GM23338 (cell line): ENCODE results near the gene PCDHGA5. TPM values are rescaled to one million over a fixed set of nuclear protein-coding genes. Genes with fewer than 3 reads are reported as not detected.
"Not testable (repeated sequence)": the region's sequence is repeated elsewhere in the genome, so short reads cannot be mapped to it uniquely, and the experiment has no call there.

Source experiments
- ATAC-seq: fragments of 200-7000 bp; cut with Tn5 transposase; 3 replicates; pipeline ENCODE4 v1.9.1; 2020
- DNase-seq: peaks from one replicate; pipeline ENCODE4 v3.0.0-alpha.2; 2015; ENCODE audit warnings: low spot score
- H2AFZ ChIP-seq: fragments of 200-600 bp; sonication (generic); 2 replicates; pipeline ENCODE4 v1.8.0; 2016; ENCODE audit warnings: antibody characterized with exemption, mild to moderate bottlenecking, moderate library complexity
- H3F3A ChIP-seq: fragments of 200-600 bp; sonication (generic); replicated peaks from 2 replicates; pipeline ENCODE4 v1.8.0; 2017; ENCODE audit warnings: antibody characterized with exemption, mixed run types, low read depth
- H3K27ac ChIP-seq: fragments of 200-600 bp; sonication (generic); 2 replicates; pipeline ENCODE4 v1.6.1; 2016; ENCODE audit warnings: low read depth
- H3K27me3 ChIP-seq: fragments of 200-600 bp; sonication (generic); 2 replicates; pipeline ENCODE4 v1.8.0; 2016; ENCODE audit warnings: mild to moderate bottlenecking, mixed run types, moderate library complexity; ENCODE audit not compliant: insufficient read depth
- H3K36me3 ChIP-seq: fragments of 200-600 bp; sonication (generic); 2 replicates; pipeline ENCODE4 v1.8.0; 2016; ENCODE audit warnings: mild to moderate bottlenecking; ENCODE audit not compliant: insufficient read depth
- H3K4me1 ChIP-seq: fragments of 200-600 bp; sonication (generic); 2 replicates; pipeline ENCODE4 v1.8.0; 2016; ENCODE audit warnings: mild to moderate bottlenecking, moderate library complexity; ENCODE audit not compliant: insufficient read depth
- H3K4me2 ChIP-seq: fragments of 200-600 bp; sonication (generic); 2 replicates; pipeline ENCODE4 v1.7.1; 2017; ENCODE audit warnings: mixed run types
- H3K4me3 ChIP-seq: fragments of 200-600 bp; sonication (generic); 2 replicates; pipeline ENCODE4 v1.6.1; 2016; ENCODE audit warnings: mixed run types
- H3K79me2 ChIP-seq: fragments of 200-600 bp; sonication (generic); replicated peaks from 2 replicates; pipeline ENCODE4 v1.8.0; 2017; ENCODE audit warnings: mild to moderate bottlenecking; ENCODE audit not compliant: insufficient read depth
- H3K9me2 ChIP-seq: fragments of 200-600 bp; sonication (generic); 2 replicates; pipeline ENCODE4 v1.8.0; 2017; ENCODE audit not compliant: insufficient read depth
- H4K20me1 ChIP-seq: fragments of 200-600 bp; sonication (generic); replicated peaks from 2 replicates; pipeline ENCODE4 v1.8.0; 2017; ENCODE audit warnings: mild to moderate bottlenecking; ENCODE audit not compliant: insufficient read depth
- H3K27ac Mint-ChIP-seq: 2 replicates; pipeline ENCODE4 v1.8.0; 2020; ENCODE audit warnings: inconsistent platforms, mild to moderate bottlenecking, moderate library complexity, mixed read lengths
- H3K27me3 Mint-ChIP-seq: 3 replicates; pipeline ENCODE4 v1.8.0; 2022; ENCODE audit warnings: low read depth, mild to moderate bottlenecking, moderate library complexity, mixed read lengths, inconsistent platforms; ENCODE audit not compliant: insufficient read depth, poor library complexity
- H3K36me3 Mint-ChIP-seq: 3 replicates; pipeline ENCODE4 v1.8.0; 2021; ENCODE audit warnings: low read depth, mild to moderate bottlenecking, inconsistent platforms, moderate library complexity, mixed read lengths
- H3K4me1 Mint-ChIP-seq: 3 replicates; pipeline ENCODE4 v1.8.0; 2020; ENCODE audit warnings: mild to moderate bottlenecking, inconsistent platforms, mixed read lengths
- H3K4me3 Mint-ChIP-seq: 3 replicates; pipeline ENCODE4 v1.8.0; 2021; ENCODE audit warnings: moderate library complexity, mild to moderate bottlenecking, inconsistent platforms, mixed read lengths
- H3K9me3 Mint-ChIP-seq: 3 replicates; pipeline ENCODE4 v1.8.0; 2020; ENCODE audit warnings: moderate library complexity, mild to moderate bottlenecking, inconsistent platforms, mixed read lengths
- CREB1 ChIP-seq: fragments of 250-450 bp; sonication (Bioruptor Pico); IDR thresholded peaks from 2 replicates; pipeline ENCODE4 v1.5.0; 2020; ENCODE audit warnings: low read depth, mild to moderate bottlenecking, moderate library complexity
- EZH2 ChIP-seq: fragments of 200-600 bp; sonication (generic); IDR thresholded peaks from one replicate; pipeline ENCODE4 v1.8.0; 2017; ENCODE audit warnings: antibody characterized with exemption, mild to moderate bottlenecking, low read depth; ENCODE audit not compliant: unreplicated experiment
- EZH2phosphoT487 ChIP-seq: fragments of 200-600 bp; sonication (generic); IDR thresholded peaks from one replicate; pipeline ENCODE4 v1.8.1; 2018; ENCODE audit warnings: antibody characterized with exemption; ENCODE audit not compliant: unreplicated experiment
- JUNB ChIP-seq: IDR thresholded peaks from one replicate; pipeline ENCODE4 v1.6.1; 2016; ENCODE audit warnings: antibody characterized with exemption; ENCODE audit not compliant: unreplicated experiment
- NANOG ChIP-seq: IDR thresholded peaks from 2 replicates; pipeline ENCODE4 v1.6.1; 2016; ENCODE audit warnings: antibody characterized with exemption, borderline replicate concordance
- POLR2AphosphoS5 ChIP-seq: IDR thresholded peaks from 2 replicates; pipeline ENCODE4 v1.6.1; 2016; ENCODE audit warnings: antibody characterized with exemption, low read depth
- STAT1 ChIP-seq: IDR thresholded peaks from one replicate; pipeline ENCODE4 v1.6.1; 2016; ENCODE audit warnings: antibody characterized with exemption; ENCODE audit not compliant: unreplicated experiment
- ZNF114 ChIP-seq: fragments of 250-450 bp; sonication (Bioruptor Pico); IDR thresholded peaks from 2 replicates; pipeline ENCODE4 v1.5.0; 2020; ENCODE audit warnings: mild to moderate bottlenecking, moderate library complexity
- ZNF331 ChIP-seq: fragments of 250-450 bp; sonication (Bioruptor Pico); IDR thresholded peaks from 2 replicates; pipeline ENCODE4 v1.5.0; 2020; ENCODE audit warnings: low read depth, mild to moderate bottlenecking, moderate library complexity
- polyA plus RNA-seq: library from polyadenylated mRNA; unstranded; fragments of >200 nt; fragmentation: Nextera tagmentation; extraction: Ambion mirVana; gene quantifications from 2 replicates; pipeline ENCODE4 v1.2.1, GENCODE V29; 2016
- total RNA-seq: library from RNA; depleted of rRNA; stranded (reverse); fragments of >200 nt; shearing (Covaris generic); gene quantifications from 2 replicates; pipeline ENCODE4 v1.2.3, GENCODE V29; 2014
- TF ChIP-seq, protein P1 (sequence below), 2 experiments: fragments of 200-600 bp in 1 of 2; sonication (generic) in 1 of 2; conservative IDR thresholded peaks; 2 replicates each; pipeline versions ENCODE4 v1.5.1 to v1.6.1; 2016 to 2017; ENCODE audit warnings: antibody characterized with exemption in 2 of 2, low read depth in 2 of 2, mild to moderate bottlenecking in 2 of 2, moderate library complexity in 1 of 2
- TF ChIP-seq, protein P2 (sequence below): fragments of 250-450 bp; sonication (Bioruptor Pico); IDR thresholded peaks from 2 replicates; pipeline ENCODE4 v1.5.0; 2020; ENCODE audit warnings: mild to moderate bottlenecking, moderate library complexity

Gene PCDHGA5
- total and polyA plus RNA-seq, 2 experiments from 2014 or later, result 0.55 to 3.1 TPM

DNA sequence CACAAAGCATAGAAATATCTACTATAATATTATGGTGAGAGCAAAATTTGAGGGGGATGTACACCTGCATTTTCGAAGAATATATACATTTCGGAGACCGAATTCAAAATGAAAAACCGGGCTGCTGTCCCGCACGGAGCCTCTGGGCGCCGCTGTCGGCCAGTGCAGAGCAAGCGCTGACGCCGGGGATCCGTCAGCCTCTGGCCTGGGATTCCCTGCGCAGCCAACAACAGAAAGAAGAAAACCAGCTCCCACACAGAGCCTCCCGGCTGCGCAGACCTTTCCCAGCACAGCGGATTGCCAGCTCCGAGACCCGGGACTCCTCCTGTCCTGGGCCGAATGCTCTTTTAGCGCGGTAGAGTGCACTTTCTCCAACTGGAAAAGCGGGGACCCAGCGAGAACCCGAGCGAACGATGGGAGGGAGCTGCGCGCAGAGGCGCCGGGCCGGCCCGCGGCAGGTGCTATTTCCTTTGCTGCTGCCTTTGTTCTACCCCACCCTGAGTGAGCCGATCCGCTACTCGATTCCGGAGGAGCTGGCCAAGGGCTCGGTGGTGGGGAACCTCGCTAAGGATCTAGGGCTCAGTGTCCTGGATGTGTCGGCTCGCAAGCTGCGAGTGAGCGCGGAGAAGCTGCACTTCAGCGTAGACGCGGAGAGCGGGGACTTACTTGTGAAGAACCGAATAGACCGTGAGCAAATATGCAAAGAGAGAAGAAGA, 44.0 kb downstream of the PCDHGA5 start, which contains the start of gene PCDHGB6:
TSS of gene PCDHGB6 (plus strand) at position 232 of the 716 bp plus-strand sequence. CDS start at position 414, 182 bp downstream.
- H3K9me3 Mint-ChIP-seq, result peaks cover 30% of the 10 kb centered on the region
- peak within 1 kb of the TSS; percentile 92 for H3K4me3 Mint-ChIP-seq
- not testable (repeated sequence) for H3K27ac ChIP-seq, H3K9me2 ChIP-seq, H3K4me1 ChIP-seq, H3K79me2 ChIP-seq, H4K20me1 ChIP-seq, H3K36me3 ChIP-seq, H3F3A ChIP-seq, H3K4me1 Mint-ChIP-seq, H3K27me3 ChIP-seq, H3K27ac Mint-ChIP-seq
- DNase-seq (peak; percentile 89), ATAC-seq (peak; percentile 95)
- TF ChIP-seq, protein P1, sequence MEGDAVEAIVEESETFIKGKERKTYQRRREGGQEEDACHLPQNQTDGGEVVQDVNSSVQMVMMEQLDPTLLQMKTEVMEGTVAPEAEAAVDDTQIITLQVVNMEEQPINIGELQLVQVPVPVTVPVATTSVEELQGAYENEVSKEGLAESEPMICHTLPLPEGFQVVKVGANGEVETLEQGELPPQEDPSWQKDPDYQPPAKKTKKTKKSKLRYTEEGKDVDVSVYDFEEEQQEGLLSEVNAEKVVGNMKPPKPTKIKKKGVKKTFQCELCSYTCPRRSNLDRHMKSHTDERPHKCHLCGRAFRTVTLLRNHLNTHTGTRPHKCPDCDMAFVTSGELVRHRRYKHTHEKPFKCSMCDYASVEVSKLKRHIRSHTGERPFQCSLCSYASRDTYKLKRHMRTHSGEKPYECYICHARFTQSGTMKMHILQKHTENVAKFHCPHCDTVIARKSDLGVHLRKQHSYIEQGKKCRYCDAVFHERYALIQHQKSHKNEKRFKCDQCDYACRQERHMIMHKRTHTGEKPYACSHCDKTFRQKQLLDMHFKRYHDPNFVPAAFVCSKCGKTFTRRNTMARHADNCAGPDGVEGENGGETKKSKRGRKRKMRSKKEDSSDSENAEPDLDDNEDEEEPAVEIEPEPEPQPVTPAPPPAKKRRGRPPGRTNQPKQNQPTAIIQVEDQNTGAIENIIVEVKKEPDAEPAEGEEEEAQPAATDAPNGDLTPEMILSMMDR (conservative IDR thresholded peaks at IDR 0.05; ENCODE audit: low read depth in 2 of 2), result peak; percentile 81
- peak; percentile 67 for TF ChIP-seq CREB1 (CRISPR knock-in tag)
- H3K4me3 ChIP-seq, result peak within 1 kb of the TSS; percentile 86
- H3K27me3 Mint-ChIP-seq, result peaks cover 12% of the 10 kb centered on the region
- peak within 1 kb of the TSS; percentile 88 for H3K4me2 ChIP-seq
- peaks cover 34% of the 10 kb centered on the region for H3K36me3 Mint-ChIP-seq
- H2AFZ ChIP-seq, result peak within 1 kb of the TSS; percentile 84

DNA sequence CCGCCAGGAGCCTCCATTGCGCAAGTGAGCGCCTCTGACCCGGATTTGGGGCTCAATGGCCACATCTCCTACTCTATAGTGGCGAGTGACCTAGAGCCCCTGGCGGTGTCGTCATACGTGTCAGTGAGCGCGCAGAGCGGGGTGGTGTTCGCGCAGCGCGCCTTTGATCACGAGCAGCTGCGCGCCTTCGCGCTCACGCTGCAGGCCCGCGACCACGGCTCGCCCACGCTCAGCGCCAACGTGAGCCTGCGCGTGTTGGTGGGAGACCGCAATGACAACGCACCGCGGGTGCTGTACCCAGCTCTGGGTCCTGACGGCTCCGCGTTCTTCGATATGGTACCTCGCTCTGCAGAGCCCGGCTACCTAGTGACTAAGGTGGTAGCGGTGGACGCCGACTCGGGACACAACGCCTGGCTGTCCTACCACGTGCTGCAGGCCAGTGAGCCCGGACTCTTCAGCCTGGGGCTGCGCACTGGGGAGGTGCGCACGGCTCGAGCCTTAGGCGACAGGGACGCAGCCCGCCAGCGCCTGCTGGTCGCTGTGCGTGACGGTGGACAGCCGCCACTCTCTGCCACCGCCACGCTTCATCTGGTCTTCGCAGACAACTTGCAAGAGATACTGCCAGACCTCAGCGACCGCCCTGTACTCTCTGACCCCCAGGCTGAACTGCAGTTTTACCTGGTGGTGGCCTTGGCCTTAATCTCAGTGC, 45.8 kb downstream of the PCDHGA5 start:
- no peak overlapping the region for H3K27ac Mint-ChIP-seq
- H3K4me3 ChIP-seq, result no peak overlapping the region
- no peak for TF ChIP-seq CREB1 (CRISPR knock-in tag)
- TF ChIP-seq, protein P2, sequence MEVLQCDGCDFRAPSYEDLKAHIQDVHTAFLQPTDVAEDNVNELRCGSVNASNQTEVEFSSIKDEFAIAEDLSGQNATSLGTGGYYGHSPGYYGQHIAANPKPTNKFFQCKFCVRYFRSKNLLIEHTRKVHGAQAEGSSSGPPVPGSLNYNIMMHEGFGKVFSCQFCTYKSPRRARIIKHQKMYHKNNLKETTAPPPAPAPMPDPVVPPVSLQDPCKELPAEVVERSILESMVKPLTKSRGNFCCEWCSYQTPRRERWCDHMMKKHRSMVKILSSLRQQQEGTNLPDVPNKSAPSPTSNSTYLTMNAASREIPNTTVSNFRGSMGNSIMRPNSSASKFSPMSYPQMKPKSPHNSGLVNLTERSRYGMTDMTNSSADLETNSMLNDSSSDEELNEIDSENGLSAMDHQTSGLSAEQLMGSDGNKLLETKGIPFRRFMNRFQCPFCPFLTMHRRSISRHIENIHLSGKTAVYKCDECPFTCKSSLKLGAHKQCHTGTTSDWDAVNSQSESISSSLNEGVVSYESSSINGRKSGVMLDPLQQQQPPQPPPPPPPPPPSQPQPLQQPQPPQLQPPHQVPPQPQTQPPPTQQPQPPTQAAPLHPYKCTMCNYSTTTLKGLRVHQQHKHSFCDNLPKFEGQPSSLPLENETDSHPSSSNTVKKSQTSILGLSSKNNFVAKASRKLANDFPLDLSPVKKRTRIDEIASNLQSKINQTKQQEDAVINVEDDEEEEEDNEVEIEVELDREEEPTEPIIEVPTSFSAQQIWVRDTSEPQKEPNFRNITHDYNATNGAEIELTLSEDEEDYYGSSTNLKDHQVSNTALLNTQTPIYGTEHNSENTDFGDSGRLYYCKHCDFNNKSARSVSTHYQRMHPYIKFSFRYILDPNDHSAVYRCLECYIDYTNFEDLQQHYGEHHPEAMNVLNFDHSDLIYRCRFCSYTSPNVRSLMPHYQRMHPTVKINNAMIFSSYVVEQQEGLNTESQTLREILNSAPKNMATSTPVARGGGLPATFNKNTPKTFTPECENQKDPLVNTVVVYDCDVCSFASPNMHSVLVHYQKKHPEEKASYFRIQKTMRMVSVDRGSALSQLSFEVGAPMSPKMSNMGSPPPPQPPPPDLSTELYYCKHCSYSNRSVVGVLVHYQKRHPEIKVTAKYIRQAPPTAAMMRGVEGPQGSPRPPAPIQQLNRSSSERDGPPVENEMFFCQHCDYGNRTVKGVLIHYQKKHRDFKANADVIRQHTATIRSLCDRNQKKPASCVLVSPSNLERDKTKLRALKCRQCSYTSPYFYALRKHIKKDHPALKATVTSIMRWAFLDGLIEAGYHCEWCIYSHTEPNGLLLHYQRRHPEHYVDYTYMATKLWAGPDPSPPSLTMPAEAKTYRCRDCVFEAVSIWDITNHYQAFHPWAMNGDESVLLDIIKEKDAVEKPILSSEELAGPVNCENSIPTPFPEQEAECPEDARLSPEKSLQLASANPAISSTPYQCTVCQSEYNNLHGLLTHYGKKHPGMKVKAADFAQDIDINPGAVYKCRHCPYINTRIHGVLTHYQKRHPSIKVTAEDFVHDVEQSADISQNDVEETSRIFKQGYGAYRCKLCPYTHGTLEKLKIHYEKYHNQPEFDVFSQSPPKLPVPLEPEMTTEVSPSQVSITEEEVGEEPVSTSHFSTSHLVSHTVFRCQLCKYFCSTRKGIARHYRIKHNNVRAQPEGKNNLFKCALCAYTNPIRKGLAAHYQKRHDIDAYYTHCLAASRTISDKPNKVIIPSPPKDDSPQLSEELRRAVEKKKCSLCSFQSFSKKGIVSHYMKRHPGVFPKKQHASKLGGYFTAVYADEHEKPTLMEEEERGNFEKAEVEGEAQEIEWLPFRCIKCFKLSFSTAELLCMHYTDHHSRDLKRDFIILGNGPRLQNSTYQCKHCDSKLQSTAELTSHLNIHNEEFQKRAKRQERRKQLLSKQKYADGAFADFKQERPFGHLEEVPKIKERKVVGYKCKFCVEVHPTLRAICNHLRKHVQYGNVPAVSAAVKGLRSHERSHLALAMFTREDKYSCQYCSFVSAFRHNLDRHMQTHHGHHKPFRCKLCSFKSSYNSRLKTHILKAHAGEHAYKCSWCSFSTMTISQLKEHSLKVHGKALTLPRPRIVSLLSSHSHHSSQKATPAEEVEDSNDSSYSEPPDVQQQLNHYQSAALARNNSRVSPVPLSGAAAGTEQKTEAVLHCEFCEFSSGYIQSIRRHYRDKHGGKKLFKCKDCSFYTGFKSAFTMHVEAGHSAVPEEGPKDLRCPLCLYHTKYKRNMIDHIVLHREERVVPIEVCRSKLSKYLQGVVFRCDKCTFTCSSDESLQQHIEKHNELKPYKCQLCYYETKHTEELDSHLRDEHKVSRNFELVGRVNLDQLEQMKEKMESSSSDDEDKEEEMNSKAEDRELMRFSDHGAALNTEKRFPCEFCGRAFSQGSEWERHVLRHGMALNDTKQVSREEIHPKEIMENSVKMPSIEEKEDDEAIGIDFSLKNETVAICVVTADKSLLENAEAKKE (CRISPR knock-in tag), result no peak
- no peak for TF ChIP-seq JUNB
- TF ChIP-seq EZH2, result no peak
- TF ChIP-seq EZH2phosphoT487, result no peak
- no peak for TF ChIP-seq ZNF114 (CRISPR knock-in tag)
- TF ChIP-seq ZNF331 (CRISPR knock-in tag), result no peak
- TF ChIP-seq POLR2AphosphoS5, result no peak
- no peak for TF ChIP-seq NANOG
- no peak for TF ChIP-seq STAT1

More for the DNA sequence above, 45.8 kb downstream of the PCDHGA5 start:
- H3K4me1 Mint-ChIP-seq, result peaks cover 8% of the 10 kb centered on the region
- Histone ChIP-seq H3K27me3 (peaks cover 8% of the 10 kb centered on the region), H4K20me1 (peaks cover 7% of the 10 kb centered on the region; the same call in 1 of the 2 replicates), H3K4me1 (peaks cover 5% of the 10 kb centered on the region), H3K4me2 (no peak overlapping the region), H3K27ac (no peak overlapping the region), H2AFZ (no peak overlapping the region), H3K9me2 (no peaks in the 10 kb centered on the region), H3K36me3 (no peaks in the 10 kb centered on the region), H3K79me2 (0 out of 2 replicates have a peak, but pooled peaks cover 4% of the 10 kb centered on the region), H3F3A (no peaks in the 10 kb centered on the region)
- no peak for ATAC-seq
- H3K36me3 Mint-ChIP-seq, result peaks cover 39% of the 10 kb centered on the region
- peaks cover 37% of the 10 kb centered on the region for H3K9me3 Mint-ChIP-seq
- no peak for DNase-seq
- H3K27me3 Mint-ChIP-seq, result peaks cover 15% of the 10 kb centered on the region
- H3K4me3 Mint-ChIP-seq, result peak overlapping the region; percentile 28; the same call in 1 of the 3 replicates
